SK-N-SH (cell line): ENCODE data around the gene ATP8B3. TPM values are rescaled to one million over a fixed set of nuclear protein-coding genes. Genes with fewer than 3 reads are reported as not detected.

Experiments used
- CTCF ChIA-PET: fragments of 300-600, 350-600 bp; formaldehyde crosslinking; extraction: SDS; loops from one replicate; lab custom pipeline; 2021; lab: Yijun Ruan, JAX
- POLR2A ChIA-PET: fragments of 350-600 bp; sonication (Branson Sonifier 250); formaldehyde crosslinking; extraction: SDS; loops from one replicate; lab custom pipeline; 2020; ENCODE audit warnings: antibody characterized with exemption, inconsistent platforms; lab: Yijun Ruan, JAX
- DNase-seq: peaks from one replicate; pipeline ENCODE4 v3.0.0; 2012
- H2AFZ ChIP-seq: fragments of 200-600 bp; sonication (generic); 2 replicates; pipeline ENCODE4 v1.8.1; 2016; ENCODE audit warnings: antibody characterized with exemption, mild to moderate bottlenecking, low read depth
- H3F3A ChIP-seq: fragments of 200-600 bp; sonication (generic); replicated peaks from 2 replicates; pipeline ENCODE3; 2016; ENCODE audit warnings: antibody characterized with exemption, mild to moderate bottlenecking; ENCODE audit not compliant: insufficient read depth
- H3K27ac ChIP-seq, 2 experiments: fragments of 200-500 bp in 1 of 2; fragments of 200-600 bp in 1 of 2; sonication (Bioruptor generic) in 1 of 2; sonication (generic), shearing (Covaris generic) in 1 of 2; 2 replicates each; pipeline versions ENCODE4 v1.5.1 to v1.6.1; 2014 to 2016; ENCODE audit warnings: low read depth in 2 of 2, inconsistent platforms in 1 of 2, low read length in 1 of 2, mild to moderate bottlenecking in 1 of 2, mixed read lengths in 1 of 2
- H3K27me3 ChIP-seq: fragments of 200-600 bp; sonication (generic), shearing (Covaris generic); 2 replicates; pipeline ENCODE4 v1.6.1; 2016; ENCODE audit warnings: mixed run types; ENCODE audit not compliant: insufficient read depth
- H3K36me3 ChIP-seq, 2 experiments: fragments of 200-500 bp in 1 of 2; fragments of 200-600 bp in 1 of 2; sonication (Bioruptor generic) in 1 of 2; sonication (generic) in 1 of 2; replicated peaks in 1 of 2; 2 replicates each; pipeline versions ENCODE3 to v1.5.1; 2014 to 2016; ENCODE audit warnings: low read length in 1 of 2, mild to moderate bottlenecking in 1 of 2; ENCODE audit not compliant: insufficient read depth in 2 of 2, control insufficient read depth in 1 of 2
- H3K4me1 ChIP-seq, 2 experiments: fragments of 200-500 bp in 1 of 2; fragments of 200-600 bp in 1 of 2; sonication (Bioruptor generic) in 1 of 2; sonication (generic), shearing (Covaris generic) in 1 of 2; 2 replicates each; pipeline versions ENCODE4 v1.5.1 to v1.6.1; 2014 to 2016; ENCODE audit warnings: low read depth in 1 of 2, low read length in 1 of 2, mixed run types in 1 of 2; ENCODE audit not compliant: insufficient read depth in 2 of 2, control insufficient read depth in 1 of 2
- H3K4me2 ChIP-seq: fragments of 200-600 bp; sonication (generic), shearing (Covaris generic); 2 replicates; pipeline ENCODE4 v1.6.1; 2017; ENCODE audit warnings: mixed run types
- H3K4me3 ChIP-seq, 2 experiments: fragments of 200-500 bp in 1 of 2; fragments of 200-600 bp in 1 of 2; sonication (Bioruptor generic) in 1 of 2; sonication (generic), shearing (Covaris generic) in 1 of 2; 2 replicates each; pipeline versions ENCODE4 v1.5.1 to v1.8.1; 2014 to 2016; ENCODE audit warnings: low read depth in 2 of 2, inconsistent platforms in 1 of 2, low read length in 1 of 2, mild to moderate bottlenecking in 1 of 2, mixed read lengths in 1 of 2, moderate library complexity in 1 of 2
- H3K79me2 ChIP-seq: fragments of 200-600 bp; sonication (generic); 2 replicates; pipeline ENCODE4 v1.8.1; 2017; ENCODE audit warnings: mild to moderate bottlenecking; ENCODE audit not compliant: insufficient read depth
- H3K9ac ChIP-seq: fragments of 200-600 bp; sonication (generic); 2 replicates; pipeline ENCODE4 v1.6.1; 2017; ENCODE audit warnings: mixed run types
- H3K9me2 ChIP-seq: fragments of 200-600 bp; sonication (generic); 2 replicates; pipeline ENCODE4 v1.6.1; 2017; ENCODE audit warnings: mixed run types
- H3K9me3 ChIP-seq: fragments of 200-600 bp; sonication (generic); 2 replicates; pipeline ENCODE4 v1.6.1; 2017; ENCODE audit warnings: mixed run types, mild to moderate bottlenecking, moderate library complexity
- H4K20me1 ChIP-seq: fragments of 200-600 bp; sonication (generic); 2 replicates; pipeline ENCODE4 v1.6.1; 2017; ENCODE audit warnings: mild to moderate bottlenecking, mixed run types; ENCODE audit not compliant: insufficient read depth
- EP300 ChIP-seq, 2 experiments: IDR thresholded peaks; 2 replicates each; pipeline versions ENCODE4 v1.4.0 to v1.6.1; 2012; ENCODE audit warnings: borderline replicate concordance in 1 of 2, low read depth in 1 of 2, low read length in 1 of 2
- FOXJ3 ChIP-seq: sonication (generic); formaldehyde crosslinking; IDR thresholded peaks from 2 replicates; pipeline ENCODE4 v1.5.1; 2020; ENCODE audit warnings: mild to moderate bottlenecking, missing genetic modification reagents
- IRF3 ChIP-seq: fragments of 150-350 bp; IDR thresholded peaks from 2 replicates; pipeline ENCODE4 v1.6.1; 2016; ENCODE audit warnings: mild to moderate bottlenecking, low read depth, low read length
- MEF2A ChIP-seq: IDR thresholded peaks from 2 replicates; pipeline ENCODE4 v1.4.0; 2012; ENCODE audit warnings: low read depth, borderline replicate concordance
- MXI1 ChIP-seq: IDR thresholded peaks from 2 replicates; pipeline ENCODE4 v1.6.1; 2012; ENCODE audit warnings: mild to moderate bottlenecking, low read depth, low read length, improper control_type of control experiment
- NRF1 ChIP-seq: IDR thresholded peaks from 2 replicates; pipeline ENCODE4 v1.6.1; 2012; ENCODE audit warnings: low read depth, mild to moderate bottlenecking, low read length
- PBX3 ChIP-seq: IDR thresholded peaks from 2 replicates; pipeline ENCODE4; 2012
- RAD21 ChIP-seq: IDR thresholded peaks from 2 replicates; pipeline ENCODE4 v1.6.1; 2012; ENCODE audit warnings: mild to moderate bottlenecking, low read length
- RFX5 ChIP-seq: IDR thresholded peaks from 2 replicates; pipeline ENCODE4 v1.6.1; 2012; ENCODE audit warnings: mild to moderate bottlenecking, improper control_type of control experiment, low read length
- TAF1 ChIP-seq: IDR thresholded peaks from 2 replicates; pipeline ENCODE4 v1.6.1; 2012; ENCODE audit warnings: low read depth, mild to moderate bottlenecking, low read length, moderate library complexity, borderline replicate concordance
- TCF12 ChIP-seq: IDR thresholded peaks from 2 replicates; pipeline ENCODE4 v1.4.0; 2012
- TEAD4 ChIP-seq: IDR thresholded peaks from 2 replicates; pipeline ENCODE4 v1.4.0; 2012; ENCODE audit warnings: mild to moderate bottlenecking, borderline replicate concordance; ENCODE audit not compliant: insufficient read depth
- YY1 ChIP-seq: IDR thresholded peaks from 2 replicates; pipeline ENCODE4 v1.4.0; 2012; ENCODE audit warnings: low read depth, mild to moderate bottlenecking
- WGBS: methylation state at CpG from one replicate; pipeline ENCODE4 v1.1.6; 2017; ENCODE audit warnings: low lambda C conversion rate; 5-methylcytosine and 5-hydroxymethylcytosine counted together
- polyA plus RNA-seq, 3 experiments: library from polyadenylated mRNA; depleted of rRNA; stranded (reverse); fragments of >200 nt; gene quantifications; 2 replicates each; pipeline ENCODE4 v1.2.3, GENCODE V29; 2012
- TF ChIP-seq, protein P1 (sequence below): IDR thresholded peaks from 2 replicates; pipeline ENCODE4 v1.6.1; 2012; ENCODE audit warnings: mild to moderate bottlenecking, low read depth, low read length, moderate library complexity
- TF ChIP-seq, protein P2 (sequence below): IDR thresholded peaks from 2 replicates; pipeline ENCODE4 v1.4.0; 2012; ENCODE audit warnings: low read depth, borderline replicate concordance

Gene ATP8B3
- polyA plus RNA-seq, 1 of the 3 experiments (the other 2 are of a cell fraction): 8.0 TPM

- no peak overlapping the region for H3K4me3 ChIP-seq
- DNase-seq: no peak
- H2AFZ ChIP-seq: no peak overlapping the region
- H3K9ac ChIP-seq: no peak overlapping the region
- H3K9me3 ChIP-seq: no peaks in the 10 kb centered on the region
- H3K27me3 ChIP-seq: peaks cover 92% of the 10 kb centered on the region
- no peak overlapping the region for H3K27ac ChIP-seq
- H3K9me2 ChIP-seq: no peaks in the 10 kb centered on the region
- H3K4me2 ChIP-seq: no peak overlapping the region
- 50% methylated on average over 2 of the region's 3 CpGs for WGBS
- no peaks in the 10 kb centered on the region for H3K36me3 ChIP-seq
- H3K79me2 ChIP-seq: no peaks in the 10 kb centered on the region
- CTCF ChIA-PET: interaction anchor here (1.0 to 2.3 kb wide), 4 partner anchors 14 to 64 kb away, joined by 3 to 6 read pairs (median 4); no protein-coding TSS in a partner anchor
- no peaks in the 10 kb centered on the region for H4K20me1 ChIP-seq
- no peaks in the 10 kb centered on the region for H3F3A ChIP-seq
- TF ChIP-seq RAD21: no peak
- no peak for TF ChIP-seq FOXJ3
- TF ChIP-seq IRF3: no peak
- no peak for TF ChIP-seq MEF2A
- TF ChIP-seq YY1: no peak
- TF ChIP-seq TEAD4: no peak
- TF ChIP-seq, protein P1, sequence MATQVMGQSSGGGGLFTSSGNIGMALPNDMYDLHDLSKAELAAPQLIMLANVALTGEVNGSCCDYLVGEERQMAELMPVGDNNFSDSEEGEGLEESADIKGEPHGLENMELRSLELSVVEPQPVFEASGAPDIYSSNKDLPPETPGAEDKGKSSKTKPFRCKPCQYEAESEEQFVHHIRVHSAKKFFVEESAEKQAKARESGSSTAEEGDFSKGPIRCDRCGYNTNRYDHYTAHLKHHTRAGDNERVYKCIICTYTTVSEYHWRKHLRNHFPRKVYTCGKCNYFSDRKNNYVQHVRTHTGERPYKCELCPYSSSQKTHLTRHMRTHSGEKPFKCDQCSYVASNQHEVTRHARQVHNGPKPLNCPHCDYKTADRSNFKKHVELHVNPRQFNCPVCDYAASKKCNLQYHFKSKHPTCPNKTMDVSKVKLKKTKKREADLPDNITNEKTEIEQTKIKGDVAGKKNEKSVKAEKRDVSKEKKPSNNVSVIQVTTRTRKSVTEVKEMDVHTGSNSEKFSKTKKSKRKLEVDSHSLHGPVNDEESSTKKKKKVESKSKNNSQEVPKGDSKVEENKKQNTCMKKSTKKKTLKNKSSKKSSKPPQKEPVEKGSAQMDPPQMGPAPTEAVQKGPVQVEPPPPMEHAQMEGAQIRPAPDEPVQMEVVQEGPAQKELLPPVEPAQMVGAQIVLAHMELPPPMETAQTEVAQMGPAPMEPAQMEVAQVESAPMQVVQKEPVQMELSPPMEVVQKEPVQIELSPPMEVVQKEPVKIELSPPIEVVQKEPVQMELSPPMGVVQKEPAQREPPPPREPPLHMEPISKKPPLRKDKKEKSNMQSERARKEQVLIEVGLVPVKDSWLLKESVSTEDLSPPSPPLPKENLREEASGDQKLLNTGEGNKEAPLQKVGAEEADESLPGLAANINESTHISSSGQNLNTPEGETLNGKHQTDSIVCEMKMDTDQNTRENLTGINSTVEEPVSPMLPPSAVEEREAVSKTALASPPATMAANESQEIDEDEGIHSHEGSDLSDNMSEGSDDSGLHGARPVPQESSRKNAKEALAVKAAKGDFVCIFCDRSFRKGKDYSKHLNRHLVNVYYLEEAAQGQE: no peak
- no peak for TF ChIP-seq NRF1
- TF ChIP-seq EP300 (IDR thresholded peaks at IDR 0.05; ENCODE audit: borderline replicate concordance in 1 of 2, low read depth in 1 of 2, low read length in 1 of 2): no peak
- POLR2A ChIA-PET: no interaction called here
- H3K4me1 ChIP-seq: no peaks in the 10 kb centered on the region
These were observed 75.8 kb downstream of the ATP8B3 start for GRCh38 chr19:1736280-1736679.

DNA sequence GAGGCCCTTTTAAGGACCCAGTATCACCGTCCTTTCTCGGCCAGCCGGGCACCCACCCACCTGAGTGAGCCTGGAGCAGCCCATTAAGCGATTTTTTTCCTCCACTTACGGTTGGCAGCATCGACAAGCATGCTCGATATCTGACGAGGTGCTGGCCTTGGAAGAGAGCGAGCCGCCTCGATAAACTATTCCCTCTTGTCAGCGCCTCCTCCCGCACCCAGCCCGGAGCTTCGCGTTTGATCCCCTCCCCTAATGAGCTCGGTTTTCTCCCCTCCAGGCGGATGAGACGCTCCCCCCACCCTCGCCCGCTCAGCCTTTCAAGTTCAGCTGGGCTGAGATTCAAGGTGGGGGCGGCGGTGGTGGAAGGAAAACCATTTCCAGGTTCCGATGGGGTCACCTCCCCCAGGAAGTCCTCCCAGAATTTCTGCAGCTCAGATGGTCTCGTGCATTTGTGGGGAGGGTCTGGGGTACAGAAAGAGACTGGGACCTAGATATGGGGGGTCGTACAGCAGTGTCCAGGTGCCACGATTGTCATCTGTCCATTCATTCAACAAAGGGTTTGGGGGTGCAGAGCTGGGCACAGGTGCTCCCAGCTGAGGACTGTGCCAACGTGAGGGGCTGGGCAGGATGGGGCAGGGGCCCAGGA lies 77.6 kb downstream of the ATP8B3 start:
- no peak overlapping the region for H3K4me3 ChIP-seq
- H3F3A ChIP-seq: no peaks in the 10 kb centered on the region
- POLR2A ChIA-PET: no interaction called here
- H3K9me3 ChIP-seq: no peaks in the 10 kb centered on the region
- H3K79me2 ChIP-seq: no peaks in the 10 kb centered on the region
- DNase-seq: no peak
- no peaks in the 10 kb centered on the region for H3K4me1 ChIP-seq
- 4% methylated on average over 23 of the region's 28 CpGs for WGBS
- no peak overlapping the region for H3K9ac ChIP-seq
- CTCF ChIA-PET: interaction anchor here (1.0 to 2.3 kb wide), 3 partner anchors 30 to 188 kb away, joined by 3 to 6 read pairs (median 5); no protein-coding TSS in a partner anchor
- H4K20me1 ChIP-seq: no peaks in the 10 kb centered on the region
- H3K36me3 ChIP-seq: no peaks in the 10 kb centered on the region
- H3K9me2 ChIP-seq: no peaks in the 10 kb centered on the region
- no peak overlapping the region for H3K4me2 ChIP-seq
- H3K27ac ChIP-seq: no peak overlapping the region
- H3K27me3 ChIP-seq: peaks cover 98% of the 10 kb centered on the region
- H2AFZ ChIP-seq: no peak overlapping the region
- TF ChIP-seq, protein P2, sequence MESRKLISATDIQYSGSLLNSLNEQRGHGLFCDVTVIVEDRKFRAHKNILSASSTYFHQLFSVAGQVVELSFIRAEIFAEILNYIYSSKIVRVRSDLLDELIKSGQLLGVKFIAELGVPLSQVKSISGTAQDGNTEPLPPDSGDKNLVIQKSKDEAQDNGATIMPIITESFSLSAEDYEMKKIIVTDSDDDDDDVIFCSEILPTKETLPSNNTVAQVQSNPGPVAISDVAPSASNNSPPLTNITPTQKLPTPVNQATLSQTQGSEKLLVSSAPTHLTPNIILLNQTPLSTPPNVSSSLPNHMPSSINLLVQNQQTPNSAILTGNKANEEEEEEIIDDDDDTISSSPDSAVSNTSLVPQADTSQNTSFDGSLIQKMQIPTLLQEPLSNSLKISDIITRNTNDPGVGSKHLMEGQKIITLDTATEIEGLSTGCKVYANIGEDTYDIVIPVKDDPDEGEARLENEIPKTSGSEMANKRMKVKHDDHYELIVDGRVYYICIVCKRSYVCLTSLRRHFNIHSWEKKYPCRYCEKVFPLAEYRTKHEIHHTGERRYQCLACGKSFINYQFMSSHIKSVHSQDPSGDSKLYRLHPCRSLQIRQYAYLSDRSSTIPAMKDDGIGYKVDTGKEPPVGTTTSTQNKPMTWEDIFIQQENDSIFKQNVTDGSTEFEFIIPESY: no peak
- TF ChIP-seq MXI1: no peak
- TF ChIP-seq PBX3: no peak
- no peak for TF ChIP-seq RFX5
- no peak for TF ChIP-seq TCF12
- no peak for TF ChIP-seq NRF1
- no peak for TF ChIP-seq TAF1
- no peak for TF ChIP-seq EP300 (IDR thresholded peaks at IDR 0.05; ENCODE audit: borderline replicate concordance in 1 of 2, low read depth in 1 of 2, low read length in 1 of 2)
